Esophagus squamous epithelium (tissue), 5 donors: ENCODE results near the gene ZNHIT3. TPM values are rescaled to one million over a fixed set of nuclear protein-coding genes. Genes with fewer than 3 reads are reported as not detected.

Experiments
- DNase-seq: peaks from one replicate; lab custom pipeline; 2025; lab: John Stamatoyannopoulos, UW
- H3K27ac ChIP-seq, 4 donors: fragments of 200-600 bp; sonication (generic); one replicate each; pipeline ENCODE4 v1.5.1; 2016 to 2019; ENCODE audit warnings: mild to moderate bottlenecking in 1 of 4
- H3K27me3 ChIP-seq, 4 donors: fragments of 200-600 bp; sonication (generic); 1 replicate in 3 of 4; 2 replicates in 1 of 4; pipeline versions ENCODE4 v1.5.1 to v1.6.0; 2017 to 2021; ENCODE audit warnings: antibody characterized with exemption in 1 of 4
- H3K36me3 ChIP-seq, 3 donors: fragments of 200-600 bp; sonication (generic); one replicate each; pipeline ENCODE4 v1.5.1; 2016 to 2019
- H3K4me1 ChIP-seq, 3 donors: fragments of 200-600 bp; sonication (generic); one replicate each; pipeline ENCODE4 v1.5.1; 2017 to 2019
- H3K4me3 ChIP-seq, 4 donors: fragments of 200-600 bp; sonication (generic); 1 replicate in 3 of 4; 2 replicates in 1 of 4; pipeline ENCODE4 v1.5.1; 2016 to 2019; ENCODE audit warnings: mild to moderate bottlenecking in 2 of 4, moderate library complexity in 1 of 4
- H3K9me3 ChIP-seq, 3 donors: fragments of 200-600 bp; sonication (generic); one replicate each; pipeline ENCODE4 v1.5.1; 2016 to 2019
- CTCF ChIP-seq, 6 experiments: fragments of 450-650 bp in 4 of 6; fragments of 200-600 bp in 2 of 6; sonication (generic) in 2 of 6; IDR thresholded peaks; one replicate each; pipeline ENCODE4 v1.5.1; 2016 to 2019; ENCODE audit warnings: antibody characterized with exemption in 6 of 6, mild to moderate bottlenecking in 4 of 6, moderate library complexity in 4 of 6
- POLR2A ChIP-seq, 4 donors: fragments of 450-650 bp; IDR thresholded peaks; one replicate each; pipeline ENCODE4 v1.6.1; 2017; ENCODE audit warnings: antibody characterized with exemption in 4 of 4, mild to moderate bottlenecking in 4 of 4, moderate library complexity in 3 of 4
- WGBS, 2 donors: methylation state at CpG; one replicate each; pipeline ENCODE4 v1.1.5; 2018; 5-methylcytosine and 5-hydroxymethylcytosine counted together
- intact Hi-C: fragments of 100-400 bp; cut with DNase I; formaldehyde crosslinking; loops from one replicate; pipeline ENCODE4 v1.15.0; 2022
- total RNA-seq, 4 donors: library from RNA; depleted of rRNA; stranded (reverse); fragments of >200 nt; gene quantifications; one replicate each; pipeline ENCODE4 v1.1.0, GENCODE V29; 2016
- donor health status: DM: yes; HTN: yes; CAD: no.

The ZNHIT3 gene
- total RNA-seq, 4 donors from 2014 or later: 13.8 to 38.6 (median 29.2) TPM

- peaks cover 12 to 36% (median 12%) of the 10 kb centered on the region in 3 donors for H3K4me1 ChIP-seq
- H3K27ac ChIP-seq: peak overlapping the region; percentile 97 to 100 (median 98)
- 14 to 80% methylated on average over 1 of the region's 2 CpGs for WGBS, 2 donors
- H3K36me3 ChIP-seq: peaks cover 0 to 68% (median 6%) of the 10 kb centered on the region in 3 donors
- H3K4me3 ChIP-seq: no peak overlapping the region
- no peaks in the 10 kb centered on the region for H3K9me3 ChIP-seq
- no peaks in the 10 kb centered on the region for H3K27me3 ChIP-seq
- intact Hi-C loops: loop anchor here (5.0 kb wide), 1 partner anchor 45 kb away; the partner anchor contains the start of gene ZNHIT3
- no peak for DNase-seq
- TF ChIP-seq CTCF (IDR thresholded peaks at IDR 0.05) (no peak), POLR2A (IDR thresholded peaks at IDR 0.05) (no peak)
Measured at GRCh38 chr17:36532435-36532975, 46.0 kb downstream of the ZNHIT3 start.

GRCh38 chr17:36533935-36534839, 47.7 kb downstream of the ZNHIT3 start:
- DNase-seq: no peak
- no peaks in the 10 kb centered on the region for H3K9me3 ChIP-seq
- peaks cover 0 to 68% (median 4%) of the 10 kb centered on the region in 3 donors for H3K36me3 ChIP-seq
- intact Hi-C loops: loop anchor here (5.0 kb wide), 1 partner anchor 47 kb away; the partner anchor contains the start of gene ZNHIT3
- WGBS, 2 donors: 10 to 11% methylated on average over 24 to 27 of the region's 48 CpGs
- peak overlapping the region; percentile 97 to 100 (median 98) for H3K27ac ChIP-seq
- peak in 3 of 4 donors; percentile 29 to 50 (median 39) for TF ChIP-seq POLR2A (IDR thresholded peaks at IDR 0.05)
- peak; percentile 14 to 60 (median 39) for TF ChIP-seq CTCF (IDR thresholded peaks at IDR 0.05)
- peaks cover 12 to 36% (median 12%) of the 10 kb centered on the region in 3 donors for H3K4me1 ChIP-seq
- no peaks in the 10 kb centered on the region for H3K27me3 ChIP-seq
- peak overlapping the region; percentile 82 to 94 (median 94) for H3K4me3 ChIP-seq

- Histone ChIP-seq H3K9me3 (no peaks in the 10 kb centered on the region), H3K36me3 (peaks cover 0 to 60% (median 4%) of the 10 kb centered on the region in 3 donors), H3K4me3 (peak within 1 kb of the TSS; percentile 82 to 94 (median 94)), H3K4me1 (peaks cover 12 to 36% (median 12%) of the 10 kb centered on the region in 3 donors), H3K27me3 (no peaks in the 10 kb centered on the region), H3K27ac (peak within 1 kb of the TSS; percentile 97 to 100 (median 98))
- DNase-seq: peak; percentile 53
- TF ChIP-seq CTCF (IDR thresholded peaks at IDR 0.05) (peak in 1 of 6 experiments; percentile 16), POLR2A (IDR thresholded peaks at IDR 0.05) (peak in 3 of 4 donors; percentile 65 to 90 (median 75))
- intact Hi-C loops: loop anchor here (5.0 kb wide), 1 partner anchor 48 kb away; the partner anchor contains the start of gene ZNHIT3
- 0 to 2% methylated on average over 19 to 20 of the region's 83 CpGs for WGBS, 2 donors
Measured at GRCh38 chr17:36534840-36535668, 48.6 kb downstream of the ZNHIT3 start, which contains the start of the genes MYO19 and PIGW. TSS of gene MYO19 (minus strand) at chr17:36534868. CDS start at chr17:36532538, 2,330 bp downstream. TSS of gene PIGW (plus strand) at chr17:36534987. CDS start at chr17:36537102, 2,115 bp downstream.

GRCh38 chr17:36535669-36536081, 49.2 kb downstream of the ZNHIT3 start:
- no peaks in the 10 kb centered on the region for H3K9me3 ChIP-seq
- 8 to 9% methylated on average over 15 of the region's 15 CpGs for WGBS, 2 donors
- H3K27me3 ChIP-seq: no peaks in the 10 kb centered on the region
- H3K27ac ChIP-seq: peak overlapping the region; percentile 97 to 100 (median 98)
- intact Hi-C loops: no loop called here
- TF ChIP-seq CTCF (IDR thresholded peaks at IDR 0.05): peak in 2 of 6 experiments; percentile 2 to 3
- TF ChIP-seq POLR2A (IDR thresholded peaks at IDR 0.05): no peak
- H3K36me3 ChIP-seq: peaks cover 0 to 54% (median 4%) of the 10 kb centered on the region in 3 donors
- peak overlapping the region; percentile 82 to 94 (median 94) for H3K4me3 ChIP-seq
- DNase-seq: no peak
- H3K4me1 ChIP-seq: peaks cover 12 to 36% (median 12%) of the 10 kb centered on the region in 3 donors
